ENCODE results near the gene ENTPD8. TPM values are rescaled to one million over a fixed set of nuclear protein-coding genes. Genes with fewer than 3 reads are reported as not detected.

Gene ENTPD8
- total RNA-seq, 2 experiments from 2014 or later = not detected

GRCh38 chr9:137480686-137481683, 39.8 kb upstream of the ENTPD8 start:
- ChIA-PET CTCF (no interaction called here), POLR2A (no interaction called here)
- H3K27me3 Mint-ChIP-seq (ENCODE audit: low read depth) = peaks cover 4% of the 10 kb centered on the region
- ATAC-seq = no peak
- DNase-seq = no peak
- no peak overlapping the region for H3K4me3 Mint-ChIP-seq
- H3K4me1 Mint-ChIP-seq (ENCODE audit: low read depth) = peaks cover 13% of the 10 kb centered on the region
- H3K27ac Mint-ChIP-seq = no peak overlapping the region
- H3K9me3 Mint-ChIP-seq (ENCODE audit: insufficient read depth) = peaks cover 1% of the 10 kb centered on the region
- peaks cover 3% of the 10 kb centered on the region for H3K36me3 Mint-ChIP-seq (ENCODE audit: low read depth)

DNA sequence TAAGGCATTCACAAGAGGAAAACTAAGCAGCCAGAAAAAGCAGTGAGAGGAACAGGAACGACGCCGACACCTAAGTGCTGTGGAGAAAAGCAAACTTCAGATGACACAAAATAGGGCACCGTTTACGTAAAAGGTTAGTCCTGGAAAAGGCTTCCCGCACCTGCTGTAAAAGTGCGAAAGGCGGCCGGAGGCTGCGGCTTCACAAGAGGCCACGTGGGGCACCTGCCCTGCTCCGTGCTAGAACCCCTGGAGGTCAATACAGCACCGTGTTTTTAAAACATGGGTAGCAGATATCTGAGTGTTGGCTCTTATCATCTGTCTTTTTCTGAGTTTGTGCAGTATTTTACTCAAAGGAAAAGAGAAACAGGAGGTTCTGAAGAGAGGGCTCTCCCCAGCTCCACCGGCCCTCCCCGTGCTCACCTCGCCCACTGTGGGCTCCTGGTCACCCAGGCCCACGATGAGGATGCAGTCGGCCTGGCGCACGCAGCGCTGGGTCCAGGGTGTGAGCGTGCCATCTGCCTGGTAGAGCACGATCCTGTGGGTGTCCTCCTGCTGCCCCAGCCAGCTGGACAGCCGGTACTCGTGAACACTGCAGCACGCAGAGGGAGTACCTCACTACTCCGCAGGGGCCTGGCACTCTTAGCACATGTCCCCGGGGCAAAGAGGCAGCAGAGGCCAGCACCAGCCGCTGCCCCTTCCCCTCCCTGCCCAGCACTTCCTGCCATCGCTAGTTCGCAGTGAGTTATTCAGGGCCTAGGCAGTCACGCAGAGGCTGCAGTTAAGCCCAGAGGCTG, 38.9 kb upstream of the ENTPD8 start:
- CTCF ChIA-PET = no interaction called here
- H3K27ac Mint-ChIP-seq = peak overlapping the region; percentile 23

GRCh38 chr9:137478962-137479861, 38.1 kb upstream of the ENTPD8 start:
- Mint-ChIP-seq H3K36me3 (ENCODE audit: low read depth) (peaks cover 10% of the 10 kb centered on the region), H3K4me1 (ENCODE audit: low read depth) (peaks cover 13% of the 10 kb centered on the region), H3K27me3 (ENCODE audit: low read depth) (peaks cover 4% of the 10 kb centered on the region), H3K27ac (peak overlapping the region; percentile 23), H3K4me3 (no peak overlapping the region), H3K9me3 (ENCODE audit: insufficient read depth) (peaks cover 10% of the 10 kb centered on the region)
- ATAC-seq (no peak), DNase-seq (no peak)
- POLR2A ChIA-PET = no interaction called here
- CTCF ChIA-PET = no interaction called here

More for the DNA sequence above, 38.9 kb upstream of the ENTPD8 start:
- peaks cover 4% of the 10 kb centered on the region for H3K27me3 Mint-ChIP-seq (ENCODE audit: low read depth)
- H3K4me3 Mint-ChIP-seq = no peak overlapping the region
- peaks cover 6% of the 10 kb centered on the region for H3K9me3 Mint-ChIP-seq (ENCODE audit: insufficient read depth)
- DNase-seq (no peak), ATAC-seq (no peak)
- peaks cover 13% of the 10 kb centered on the region for H3K4me1 Mint-ChIP-seq (ENCODE audit: low read depth)
- POLR2A ChIA-PET = no interaction called here
- peaks cover 8% of the 10 kb centered on the region for H3K36me3 Mint-ChIP-seq (ENCODE audit: low read depth)

- DNase-seq = no peak
- Mint-ChIP-seq H3K27ac (no peak overlapping the region), H3K4me1 (ENCODE audit: low read depth) (peaks cover 13% of the 10 kb centered on the region), H3K36me3 (ENCODE audit: low read depth) (peaks cover 16% of the 10 kb centered on the region), H3K4me3 (no peak overlapping the region), H3K27me3 (ENCODE audit: low read depth) (peaks cover 4% of the 10 kb centered on the region), H3K9me3 (ENCODE audit: insufficient read depth) (peaks cover 16% of the 10 kb centered on the region)
- POLR2A ChIA-PET = no interaction called here
- CTCF ChIA-PET = no interaction called here
- ATAC-seq = no peak
Measured at GRCh38 chr9:137478613-137478961, 37.4 kb upstream of the ENTPD8 start.

DNA sequence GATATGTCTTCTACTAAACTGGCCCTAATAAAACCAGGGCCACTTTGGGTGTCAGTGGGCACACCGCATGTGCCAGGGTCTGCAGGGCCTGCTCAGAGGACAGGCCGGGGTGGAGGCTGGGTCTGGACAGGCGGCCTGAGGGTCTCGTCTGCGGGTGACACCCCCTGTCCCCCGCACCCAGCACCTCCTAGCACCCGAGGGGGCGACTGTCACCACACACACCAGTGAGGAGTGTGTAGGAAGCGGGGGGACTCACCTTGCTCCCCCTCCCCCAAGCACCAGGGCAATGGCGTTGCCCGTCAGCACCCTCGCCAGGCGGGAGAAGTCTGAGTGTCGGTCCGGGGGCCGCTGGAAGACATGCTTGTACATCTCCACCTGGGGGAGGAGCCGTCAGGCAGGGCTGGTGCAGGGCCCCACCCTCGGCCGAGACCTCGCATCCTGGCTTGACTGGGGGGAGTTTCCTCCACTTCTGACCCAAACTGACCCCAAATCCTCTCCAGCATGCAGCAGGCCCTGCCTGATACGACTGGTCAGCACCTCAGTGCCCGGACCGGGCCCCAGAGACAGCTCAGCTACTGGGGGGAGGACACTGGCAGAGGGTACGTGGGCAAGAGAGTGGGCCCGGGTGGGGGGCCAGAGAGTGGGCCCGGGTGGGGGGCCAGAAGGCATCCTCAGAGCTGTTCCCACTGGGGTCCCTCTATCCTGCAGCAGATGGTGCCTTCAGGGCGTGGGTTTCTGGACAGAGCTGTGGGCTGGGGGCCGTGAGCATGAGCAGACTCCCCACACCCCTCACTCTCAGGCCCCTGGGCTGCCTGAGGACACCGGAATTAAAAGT, 36.8 kb upstream of the ENTPD8 start:
- POLR2A ChIA-PET = no interaction called here
- peaks cover 22% of the 10 kb centered on the region for H3K9me3 Mint-ChIP-seq (ENCODE audit: insufficient read depth)
- DNase-seq = no peak
- no peak overlapping the region for H3K27ac Mint-ChIP-seq
- CTCF ChIA-PET = no interaction called here
- peaks cover 13% of the 10 kb centered on the region for H3K4me1 Mint-ChIP-seq (ENCODE audit: low read depth)
- peaks cover 22% of the 10 kb centered on the region for H3K36me3 Mint-ChIP-seq (ENCODE audit: low read depth)
- H3K4me3 Mint-ChIP-seq = no peak overlapping the region
- H3K27me3 Mint-ChIP-seq (ENCODE audit: low read depth) = peaks cover 4% of the 10 kb centered on the region
- ATAC-seq = no peak

- CTCF ChIA-PET = no interaction called here
- peaks cover 25% of the 10 kb centered on the region for H3K36me3 Mint-ChIP-seq (ENCODE audit: low read depth)
- POLR2A ChIA-PET = no interaction called here
Measured at GRCh38 chr9:137476856-137477255, 35.7 kb upstream of the ENTPD8 start.

DNA sequence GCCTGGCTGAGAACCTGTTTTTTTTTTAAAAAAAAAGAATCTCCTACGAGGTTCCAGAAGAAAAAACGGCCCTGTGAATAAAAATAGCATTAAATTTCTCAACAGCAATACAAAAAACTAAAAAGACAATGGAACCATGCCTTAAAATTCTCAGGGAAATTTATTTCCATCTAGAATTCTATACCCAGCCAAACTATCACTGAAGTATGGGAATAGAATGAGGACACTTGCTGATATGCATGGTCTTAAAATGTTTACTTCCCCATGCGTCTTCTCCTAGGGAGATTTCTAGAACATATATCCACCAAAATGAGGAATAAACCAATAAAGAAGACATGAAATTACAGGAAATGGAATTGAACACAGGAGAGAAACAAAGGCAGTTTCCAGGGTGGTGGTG, 34.5 kb upstream of the ENTPD8 start:
- POLR2A ChIA-PET = no interaction called here
- Mint-ChIP-seq H3K27me3 (ENCODE audit: low read depth) (peaks cover 11% of the 10 kb centered on the region), H3K27ac (no peak overlapping the region), H3K9me3 (ENCODE audit: insufficient read depth) (peaks cover 32% of the 10 kb centered on the region), H3K36me3 (ENCODE audit: low read depth) (peaks cover 30% of the 10 kb centered on the region), H3K4me3 (no peak overlapping the region), H3K4me1 (ENCODE audit: low read depth) (peaks cover 3% of the 10 kb centered on the region)
- CTCF ChIA-PET = no interaction called here
- no peak for DNase-seq
- no peak for ATAC-seq

More at GRCh38 chr9:137476856-137477255, 35.7 kb upstream of the ENTPD8 start:
- ATAC-seq (no peak), DNase-seq (no peak)
- Mint-ChIP-seq H3K27ac (no peak overlapping the region), H3K4me3 (no peak overlapping the region), H3K4me1 (ENCODE audit: low read depth) (peaks cover 7% of the 10 kb centered on the region), H3K9me3 (ENCODE audit: insufficient read depth) (peaks cover 28% of the 10 kb centered on the region), H3K27me3 (ENCODE audit: low read depth) (peaks cover 6% of the 10 kb centered on the region)

DNA sequence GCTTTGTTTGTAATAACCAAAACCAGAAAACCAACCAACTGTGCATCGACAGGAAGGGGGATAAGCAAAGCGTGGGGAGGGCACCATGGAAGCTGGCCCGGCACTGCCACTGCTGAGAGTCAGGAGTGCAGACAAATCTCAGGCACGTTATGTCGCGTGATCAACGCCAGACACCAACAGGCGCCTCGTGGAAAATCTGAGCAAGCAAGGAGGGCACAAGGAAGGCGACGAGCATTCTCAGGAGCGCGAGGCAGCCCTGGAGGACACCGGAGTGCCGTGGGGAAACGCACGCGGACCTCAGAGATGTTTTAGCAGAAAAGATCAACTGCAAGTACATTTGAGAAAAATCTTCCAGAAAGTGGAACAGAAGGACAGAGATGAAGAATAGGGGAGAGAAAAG, 33.1 kb upstream of the ENTPD8 start:
- H3K4me1 Mint-ChIP-seq (ENCODE audit: low read depth) = peaks cover 10% of the 10 kb centered on the region

DNA sequence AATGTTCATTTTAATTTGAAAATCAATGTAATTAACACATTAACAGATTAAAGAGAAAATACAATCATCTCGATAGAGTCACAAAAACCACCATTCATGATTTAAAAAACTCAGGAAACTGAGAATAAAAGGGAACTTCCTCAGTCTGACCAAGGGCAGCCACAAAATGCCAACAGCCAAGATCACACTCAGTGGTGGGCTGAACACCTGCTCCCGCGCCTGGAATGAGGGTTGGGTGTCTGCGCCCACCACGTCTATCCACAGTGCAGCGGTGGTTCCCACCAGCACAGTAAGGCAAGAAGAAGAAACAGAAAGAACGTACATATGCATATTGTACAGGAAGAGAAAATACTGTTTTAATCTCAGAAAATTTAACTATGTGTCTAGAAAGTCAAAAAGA, 29.6 kb upstream of the ENTPD8 start:
- ATAC-seq (peak; percentile 36), DNase-seq (no peak)
- Mint-ChIP-seq H3K27me3 (ENCODE audit: low read depth) (peaks cover 22% of the 10 kb centered on the region), H3K36me3 (ENCODE audit: low read depth) (peaks cover 30% of the 10 kb centered on the region), H3K27ac (no peak overlapping the region), H3K4me1 (ENCODE audit: low read depth) (peaks cover 14% of the 10 kb centered on the region), H3K4me3 (no peak overlapping the region), H3K9me3 (ENCODE audit: insufficient read depth) (peaks cover 29% of the 10 kb centered on the region)
- CTCF ChIA-PET = interaction anchor here (1.0 to 1.1 kb wide), 2 partner anchors 54 to 64 kb away, joined by 3 to 4 read pairs; no protein-coding TSS in a partner anchor
- POLR2A ChIA-PET = no interaction called here

More for the DNA sequence above, 33.1 kb upstream of the ENTPD8 start:
- ChIA-PET CTCF (no interaction called here), POLR2A (no interaction called here)
- ATAC-seq (no peak), DNase-seq (no peak)
- Mint-ChIP-seq H3K27ac (no peak overlapping the region), H3K4me3 (no peak overlapping the region), H3K9me3 (ENCODE audit: insufficient read depth) (peaks cover 32% of the 10 kb centered on the region), H3K27me3 (ENCODE audit: low read depth) (peaks cover 11% of the 10 kb centered on the region), H3K36me3 (ENCODE audit: low read depth) (peaks cover 32% of the 10 kb centered on the region)

GRCh38 chr9:137467896-137468295, 26.7 kb upstream of the ENTPD8 start:
- peaks cover 12% of the 10 kb centered on the region for H3K36me3 Mint-ChIP-seq (ENCODE audit: low read depth)
- H3K4me3 Mint-ChIP-seq = no peak overlapping the region
- peaks cover 22% of the 10 kb centered on the region for H3K27me3 Mint-ChIP-seq (ENCODE audit: low read depth)
- H3K4me1 Mint-ChIP-seq (ENCODE audit: low read depth) = peaks cover 16% of the 10 kb centered on the region
- H3K9me3 Mint-ChIP-seq (ENCODE audit: insufficient read depth) = peaks cover 9% of the 10 kb centered on the region
- DNase-seq = no peak
- H3K27ac Mint-ChIP-seq = no peak overlapping the region
- CTCF ChIA-PET = interaction anchor here (1.1 kb wide), 1 partner anchor 45 kb away, joined by 3 read pairs; the partner anchor contains the start of genes EXD3 and NOXA1
- ATAC-seq = no peak
- POLR2A ChIA-PET = no interaction called here

GRCh38 chr9:137467161-137467581, 26.0 kb upstream of the ENTPD8 start:
- ATAC-seq (no peak), DNase-seq (no peak)
- H3K27ac Mint-ChIP-seq = no peak overlapping the region
- H3K36me3 Mint-ChIP-seq (ENCODE audit: low read depth) = peaks cover 10% of the 10 kb centered on the region
- peaks cover 21% of the 10 kb centered on the region for H3K4me1 Mint-ChIP-seq (ENCODE audit: low read depth)
- H3K27me3 Mint-ChIP-seq (ENCODE audit: low read depth) = peaks cover 22% of the 10 kb centered on the region
- POLR2A ChIA-PET = no interaction called here
- H3K4me3 Mint-ChIP-seq = no peak overlapping the region
- peaks cover 6% of the 10 kb centered on the region for H3K9me3 Mint-ChIP-seq (ENCODE audit: insufficient read depth)
- CTCF ChIA-PET = no interaction called here
